ENCODE data around the gene WDR18.

Gene WDR18

GRCh38 chr19:1035998-1036621 is 52.0 kb downstream of the WDR18 start:
- DNase-seq (ENCODE audit: low read depth): peak; percentile 23
- TF ChIP-seq CTCF (IDR thresholded peaks at IDR 0.05; ENCODE audit: low read depth, low read length): peak; percentile 7
- TF ChIP-seq MYC (IDR thresholded peaks at IDR 0.05; ENCODE audit: low read depth, low read length): no peak
- H3K4me3 ChIP-seq (ENCODE audit: low read depth, low read length): no peak overlapping the region

GRCh38 chr19:1037621-1038064 is 53.5 kb downstream of the WDR18 start:
- no peak overlapping the region for H3K4me3 ChIP-seq (ENCODE audit: low read depth, low read length)
- DNase-seq (ENCODE audit: low read depth): no peak
- no peak for TF ChIP-seq POLR2A (IDR thresholded peaks at IDR 0.05; ENCODE audit: extremely low read depth, insufficient read length)
- TF ChIP-seq MAX (IDR thresholded peaks at IDR 0.05; ENCODE audit: low read depth, low read length): no peak
- TF ChIP-seq CTCF (IDR thresholded peaks at IDR 0.05; ENCODE audit: low read depth, low read length): no peak
- no peak for TF ChIP-seq MYC (IDR thresholded peaks at IDR 0.05; ENCODE audit: low read depth, low read length)

- TF ChIP-seq CTCF (IDR thresholded peaks at IDR 0.05; ENCODE audit: low read depth, low read length) (no peak), MAX (IDR thresholded peaks at IDR 0.05; ENCODE audit: low read depth, low read length) (no peak), MYC (IDR thresholded peaks at IDR 0.05; ENCODE audit: low read depth, low read length) (no peak), POLR2A (IDR thresholded peaks at IDR 0.05; ENCODE audit: extremely low read depth, insufficient read length) (no peak)
- no peak for DNase-seq (ENCODE audit: low read depth)
- no peak overlapping the region for H3K4me3 ChIP-seq (ENCODE audit: low read depth, low read length)
Observed at GRCh38 chr19:1038978-1039645, 55.0 kb downstream of the WDR18 start.

- H3K4me3 ChIP-seq (ENCODE audit: low read depth, low read length): peak within 1 kb of the TSS; percentile 55
- DNase-seq (ENCODE audit: low read depth): peak; percentile 95
- TF ChIP-seq CTCF (IDR thresholded peaks at IDR 0.05; ENCODE audit: low read depth, low read length): no peak
- TF ChIP-seq POLR2A (IDR thresholded peaks at IDR 0.05; ENCODE audit: extremely low read depth, insufficient read length): no peak
- no peak for TF ChIP-seq MYC (IDR thresholded peaks at IDR 0.05; ENCODE audit: low read depth, low read length)
- 0 out of 2 replicates have a peak, but pooled peaks have one; percentile 18 for TF ChIP-seq MAX (IDR thresholded peaks at IDR 0.05; ENCODE audit: low read depth, low read length)
Observed at GRCh38 chr19:1039646-1040475, 55.7 kb downstream of the WDR18 start, which contains the start of gene ABCA7. Gene ABCA7, plus strand, starts transcription at chr19:1040107. Its CDS starts 1,255 bp downstream, at chr19:1041362.

- no peak for TF ChIP-seq CTCF (IDR thresholded peaks at IDR 0.05; ENCODE audit: low read depth, low read length)
- TF ChIP-seq MAX (IDR thresholded peaks at IDR 0.05; ENCODE audit: low read depth, low read length): no peak
- TF ChIP-seq MYC (IDR thresholded peaks at IDR 0.05; ENCODE audit: low read depth, low read length): no peak
- no peak for TF ChIP-seq POLR2A (IDR thresholded peaks at IDR 0.05; ENCODE audit: extremely low read depth, insufficient read length)
- DNase-seq (ENCODE audit: low read depth): peak; percentile 79
- H3K4me3 ChIP-seq (ENCODE audit: low read depth, low read length): peak overlapping the region; percentile 55
Observed at GRCh38 chr19:1040476-1041271, 56.5 kb downstream of the WDR18 start.
